Adrenal gland (tissue), 5 donors: ENCODE results near the gene EPHA3.

Experiments used
- POLR2A ChIP-seq, 2 donors: fragments of 450-650 bp; IDR thresholded peaks; one replicate each; pipeline ENCODE4 v1.6.1; 2017; ENCODE audit warnings: antibody characterized with exemption in 2 of 2, mild to moderate bottlenecking in 2 of 2, moderate library complexity in 1 of 2
- TF ChIP-seq, protein P1 (sequence below), 6 experiments: fragments of 450-650 bp in 4 of 6; fragments of 200-600 bp in 2 of 6; sonication (generic) in 1 of 6; IDR thresholded peaks; 1 replicate in 5 of 6; 2 replicates in 1 of 6; pipeline versions ENCODE4 v1.5.1 to v1.8.0; 2016 to 2021; ENCODE audit warnings: antibody characterized with exemption in 6 of 6, mild to moderate bottlenecking in 2 of 6, moderate library complexity in 1 of 6
- donor health status: DM: no; HTN: no; CAD: no.

DNA sequence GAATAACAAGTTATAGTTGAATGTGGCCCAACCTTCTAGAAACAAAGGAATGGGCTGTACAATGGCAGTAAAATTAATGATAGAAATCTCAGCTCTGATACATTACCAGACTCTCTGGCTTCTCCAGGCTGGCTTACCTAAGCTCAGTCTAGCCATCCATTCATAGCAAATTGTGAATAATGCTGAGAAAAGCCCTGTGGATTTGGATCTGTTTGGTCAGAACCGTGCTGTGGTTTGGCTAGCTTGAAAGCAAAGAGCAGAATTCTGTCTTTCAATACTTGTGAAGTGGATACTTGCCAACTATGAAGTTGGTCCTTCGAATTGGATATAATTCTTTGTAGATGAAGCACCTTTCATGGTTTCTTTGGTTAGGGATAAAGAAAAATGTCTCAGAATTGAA lies 199.1 kb downstream of the EPHA3 start:
- TF ChIP-seq, protein P1, sequence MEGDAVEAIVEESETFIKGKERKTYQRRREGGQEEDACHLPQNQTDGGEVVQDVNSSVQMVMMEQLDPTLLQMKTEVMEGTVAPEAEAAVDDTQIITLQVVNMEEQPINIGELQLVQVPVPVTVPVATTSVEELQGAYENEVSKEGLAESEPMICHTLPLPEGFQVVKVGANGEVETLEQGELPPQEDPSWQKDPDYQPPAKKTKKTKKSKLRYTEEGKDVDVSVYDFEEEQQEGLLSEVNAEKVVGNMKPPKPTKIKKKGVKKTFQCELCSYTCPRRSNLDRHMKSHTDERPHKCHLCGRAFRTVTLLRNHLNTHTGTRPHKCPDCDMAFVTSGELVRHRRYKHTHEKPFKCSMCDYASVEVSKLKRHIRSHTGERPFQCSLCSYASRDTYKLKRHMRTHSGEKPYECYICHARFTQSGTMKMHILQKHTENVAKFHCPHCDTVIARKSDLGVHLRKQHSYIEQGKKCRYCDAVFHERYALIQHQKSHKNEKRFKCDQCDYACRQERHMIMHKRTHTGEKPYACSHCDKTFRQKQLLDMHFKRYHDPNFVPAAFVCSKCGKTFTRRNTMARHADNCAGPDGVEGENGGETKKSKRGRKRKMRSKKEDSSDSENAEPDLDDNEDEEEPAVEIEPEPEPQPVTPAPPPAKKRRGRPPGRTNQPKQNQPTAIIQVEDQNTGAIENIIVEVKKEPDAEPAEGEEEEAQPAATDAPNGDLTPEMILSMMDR (IDR thresholded peaks at IDR 0.05), result no peak
- no peak for TF ChIP-seq POLR2A (IDR thresholded peaks at IDR 0.05)
